ENCODE results near the gene EMILIN2.

DNA sequence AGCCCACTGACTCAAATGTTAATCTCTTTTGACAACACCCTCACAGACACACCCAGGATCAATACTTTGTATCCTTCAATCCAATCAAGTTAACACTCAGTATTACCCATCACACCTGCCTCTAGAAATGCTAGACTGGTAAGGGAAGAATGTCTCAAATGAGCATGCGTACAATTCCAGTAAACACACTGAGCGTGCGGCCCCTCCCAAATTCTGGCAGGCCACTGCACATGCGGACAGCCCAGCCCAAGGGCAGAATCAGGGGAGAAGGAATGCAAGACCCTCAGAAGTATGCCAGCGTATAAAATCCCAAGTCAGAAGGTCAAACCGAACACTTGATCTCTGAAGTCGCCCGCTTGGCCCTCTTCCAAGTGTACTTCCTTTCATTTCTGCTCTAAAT, 7.6 kb upstream of the EMILIN2 start:
- TF ChIP-seq POLR2A (IDR thresholded peaks at IDR 0.05) (no peak), POLR2AphosphoS5 (IDR thresholded peaks at IDR 0.05) (no peak)
